Ishikawa (cell line): ENCODE results near the gene HPX.

ENCODE experiments used
- CREB1 ChIP-seq: IDR thresholded peaks from 2 replicates; pipeline ENCODE4 v1.6.1; 2012; ENCODE audit warnings: low read depth
- NFIC ChIP-seq: IDR thresholded peaks from 2 replicates; pipeline ENCODE4 v1.6.1; 2012
- REST ChIP-seq: IDR thresholded peaks from 2 replicates; pipeline ENCODE4 v1.6.1; 2012; ENCODE audit warnings: low read depth, mild to moderate bottlenecking
- TAF1 ChIP-seq: IDR thresholded peaks from 2 replicates; pipeline ENCODE4 v1.6.1; 2012; ENCODE audit warnings: low read depth, mild to moderate bottlenecking

DNA sequence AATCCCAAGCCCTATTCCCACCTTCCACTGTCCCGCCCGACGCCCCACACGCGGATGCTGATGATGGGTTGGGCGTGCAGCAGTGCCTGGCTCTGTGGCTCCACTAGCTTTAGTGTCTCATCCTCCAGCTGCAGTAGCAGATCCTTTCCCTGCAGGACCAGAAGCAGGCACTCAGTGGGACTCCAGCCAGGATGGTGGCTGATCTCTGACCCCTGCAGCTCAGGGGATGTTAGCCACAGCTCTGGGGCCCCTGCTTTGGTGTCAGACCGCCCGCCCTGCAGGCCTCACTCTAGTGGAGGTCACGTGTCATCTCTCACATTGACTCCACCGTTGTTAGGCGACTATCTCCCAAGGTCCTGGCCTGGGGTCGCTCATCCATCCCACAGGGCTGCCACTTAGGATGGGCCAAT is 38.7 kb downstream of the HPX start:
- no peak for TF ChIP-seq NFIC
- no peak for TF ChIP-seq CREB1
- no peak for TF ChIP-seq TAF1
- no peak for TF ChIP-seq REST
